ENCODE measurements around the gene UBR7. TPM values are rescaled to one million over a fixed set of nuclear protein-coding genes. Genes with fewer than 3 reads are reported as not detected.

UBR7 gene
- total RNA-seq, 1 experiment from 2014 or later = 23.9 TPM

GRCh38 chr14:93276031-93276716 lies 69.1 kb downstream of the UBR7 start:
- peaks cover 5 to 8% of the 10 kb centered on the region in 2 experiments; a peak in 3 of 4 replicates for H3K4me1 ChIP-seq (ENCODE audit: control insufficient read depth in 1 of 2, insufficient read depth in 2 of 2, low read length in 2 of 2)
- H3K4me2 ChIP-seq (ENCODE audit: low read length) = no peak overlapping the region
- no peak for ATAC-seq
- BruUV-seq (replicated peaks) = no TSS peak
- POLR2A ChIA-PET = no interaction called here
- intact Hi-C loops (cut with micrococcal nuclease) = no loop called here
- no peaks in the 10 kb centered on the region for H3K9me2 ChIP-seq (ENCODE audit: insufficient read depth)
- H3K9ac ChIP-seq (ENCODE audit: low read length) = no peak overlapping the region
- CTCF ChIA-PET = no interaction called here
- RAD21 ChIA-PET (ENCODE audit: low non-redundant PET in 1 of 2, low total read pairs in 2 of 2, uncharacterized antibody in 2 of 2, unreplicated experiment in 2 of 2) = no interaction called here
- no peak overlapping the region for H2AFZ ChIP-seq (ENCODE audit: low read depth, low read length, poor library complexity, severe bottlenecking)
- H3K79me2 ChIP-seq (ENCODE audit: insufficient read depth, low read length) = peaks cover 2% of the 10 kb centered on the region; the same call in 1 of the 2 replicates
- H3K9me3 ChIP-seq (ENCODE audit: control insufficient read depth in 1 of 2, insufficient read depth in 1 of 2, low read depth in 1 of 2, low read length in 2 of 2) = no peaks in the 10 kb centered on the region
- DNase-seq (ENCODE audit: low read depth, low spot score) = no peak
- H3K36me3 ChIP-seq (ENCODE audit: control insufficient read depth in 1 of 2, insufficient read depth in 2 of 2, low read length in 2 of 2) = no peaks in the 10 kb centered on the region
- no peaks in the 10 kb centered on the region for H4K20me1 ChIP-seq (ENCODE audit: insufficient read depth)
- H3K27me3 ChIP-seq (ENCODE audit: insufficient read depth, low read length) = no peaks in the 10 kb centered on the region
- H3K27ac ChIP-seq (ENCODE audit: low read depth, low read length) = no peak overlapping the region
- no peak overlapping the region for H3K4me3 ChIP-seq (replicated peaks in 1 of 2; ENCODE audit: low read depth in 1 of 2, low read length in 2 of 2)
- TF ChIP-seq ZBTB33 (IDR thresholded peaks at IDR 0.05; ENCODE audit: extremely low read depth, insufficient replicate concordance, low read length) (no peak), FOSL1 (IDR thresholded peaks at IDR 0.05; ENCODE audit: low read depth) (no peak), YY1 (IDR thresholded peaks at IDR 0.05; ENCODE audit: extremely low read depth, insufficient replicate concordance, low read depth, low read length) (no peak), EZH2phosphoT487 (IDR thresholded peaks at IDR 0.05; ENCODE audit: borderline replicate concordance) (no peak), CTCF (IDR thresholded peaks at IDR 0.05 in 2 of 3, conservative IDR thresholded peaks at IDR 0.05 in 1 of 3; ENCODE audit: borderline replicate concordance in 1 of 3, insufficient read depth in 1 of 3, low read depth in 2 of 3, low read length in 2 of 3) (no peak), MAX (IDR thresholded peaks at IDR 0.05) (no peak), ELF1 (IDR thresholded peaks at IDR 0.05; ENCODE audit: borderline replicate concordance, low read depth) (no peak), CEBPB (IDR thresholded peaks at IDR 0.05; ENCODE audit: low read depth) (no peak), RAD21 (IDR thresholded peaks at IDR 0.05; ENCODE audit: low read depth) (no peak), POLR2AphosphoS5 (IDR thresholded peaks at IDR 0.05; ENCODE audit: low read depth, low read length) (no peak), SRF (IDR thresholded peaks at IDR 0.05; ENCODE audit: low read depth) (no peak), ATF3 (IDR thresholded peaks at IDR 0.05) (no peak), SP1 (IDR thresholded peaks at IDR 0.05; ENCODE audit: low read depth) (no peak), REST (IDR thresholded peaks at IDR 0.05; ENCODE audit: low read depth) (no peak)
